GM23338 (cell line): ENCODE data around the gene ANKRD27.

Experiments
- CREB1 ChIP-seq: fragments of 250-450 bp; sonication (Bioruptor Pico); IDR thresholded peaks from 2 replicates; pipeline ENCODE4 v1.5.0; 2020; ENCODE audit warnings: low read depth, mild to moderate bottlenecking, moderate library complexity
- EZH2 ChIP-seq: fragments of 200-600 bp; sonication (generic); IDR thresholded peaks from one replicate; pipeline ENCODE4 v1.8.0; 2017; ENCODE audit warnings: antibody characterized with exemption, mild to moderate bottlenecking, low read depth; ENCODE audit not compliant: unreplicated experiment
- EZH2phosphoT487 ChIP-seq: fragments of 200-600 bp; sonication (generic); IDR thresholded peaks from one replicate; pipeline ENCODE4 v1.8.1; 2018; ENCODE audit warnings: antibody characterized with exemption; ENCODE audit not compliant: unreplicated experiment
- JUNB ChIP-seq: IDR thresholded peaks from one replicate; pipeline ENCODE4 v1.6.1; 2016; ENCODE audit warnings: antibody characterized with exemption; ENCODE audit not compliant: unreplicated experiment
- POLR2AphosphoS5 ChIP-seq: IDR thresholded peaks from 2 replicates; pipeline ENCODE4 v1.6.1; 2016; ENCODE audit warnings: antibody characterized with exemption, low read depth
- ZNF114 ChIP-seq: fragments of 250-450 bp; sonication (Bioruptor Pico); IDR thresholded peaks from 2 replicates; pipeline ENCODE4 v1.5.0; 2020; ENCODE audit warnings: mild to moderate bottlenecking, moderate library complexity
- TF ChIP-seq, protein P1 (sequence below), 2 experiments: fragments of 200-600 bp in 1 of 2; sonication (generic) in 1 of 2; conservative IDR thresholded peaks; 2 replicates each; pipeline versions ENCODE4 v1.5.1 to v1.6.1; 2016 to 2017; ENCODE audit warnings: antibody characterized with exemption in 2 of 2, low read depth in 2 of 2, mild to moderate bottlenecking in 2 of 2, moderate library complexity in 1 of 2
- TF ChIP-seq, protein P2 (sequence below): IDR thresholded peaks from one replicate; pipeline ENCODE4 v1.6.1; 2018; ENCODE audit warnings: antibody characterized with exemption; ENCODE audit not compliant: unreplicated experiment

DNA sequence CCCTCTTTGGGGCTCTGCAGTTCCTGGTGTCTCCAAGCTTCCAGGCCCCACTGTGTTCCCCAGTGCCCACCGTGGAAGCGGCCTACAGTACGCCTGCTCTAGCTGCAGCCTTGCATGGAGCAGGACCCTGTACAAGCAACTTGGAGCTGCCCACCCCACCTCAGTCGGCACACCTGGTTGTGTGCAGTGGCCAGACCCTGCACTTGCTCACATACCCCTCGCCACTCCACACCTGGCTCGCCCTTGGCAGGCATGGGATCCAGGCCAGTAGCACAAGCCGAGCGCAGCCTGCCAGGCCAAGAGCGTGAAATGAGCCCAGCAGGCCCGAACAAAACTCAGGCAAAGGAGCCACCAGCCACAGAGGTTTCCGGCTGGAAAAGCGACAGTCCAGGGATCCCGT, 36.4 kb downstream of the ANKRD27 start:
- no peak for TF ChIP-seq EZH2
- TF ChIP-seq, protein P1, sequence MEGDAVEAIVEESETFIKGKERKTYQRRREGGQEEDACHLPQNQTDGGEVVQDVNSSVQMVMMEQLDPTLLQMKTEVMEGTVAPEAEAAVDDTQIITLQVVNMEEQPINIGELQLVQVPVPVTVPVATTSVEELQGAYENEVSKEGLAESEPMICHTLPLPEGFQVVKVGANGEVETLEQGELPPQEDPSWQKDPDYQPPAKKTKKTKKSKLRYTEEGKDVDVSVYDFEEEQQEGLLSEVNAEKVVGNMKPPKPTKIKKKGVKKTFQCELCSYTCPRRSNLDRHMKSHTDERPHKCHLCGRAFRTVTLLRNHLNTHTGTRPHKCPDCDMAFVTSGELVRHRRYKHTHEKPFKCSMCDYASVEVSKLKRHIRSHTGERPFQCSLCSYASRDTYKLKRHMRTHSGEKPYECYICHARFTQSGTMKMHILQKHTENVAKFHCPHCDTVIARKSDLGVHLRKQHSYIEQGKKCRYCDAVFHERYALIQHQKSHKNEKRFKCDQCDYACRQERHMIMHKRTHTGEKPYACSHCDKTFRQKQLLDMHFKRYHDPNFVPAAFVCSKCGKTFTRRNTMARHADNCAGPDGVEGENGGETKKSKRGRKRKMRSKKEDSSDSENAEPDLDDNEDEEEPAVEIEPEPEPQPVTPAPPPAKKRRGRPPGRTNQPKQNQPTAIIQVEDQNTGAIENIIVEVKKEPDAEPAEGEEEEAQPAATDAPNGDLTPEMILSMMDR (conservative IDR thresholded peaks at IDR 0.05; ENCODE audit: low read depth in 2 of 2) = no peak
- TF ChIP-seq ZNF114 (CRISPR knock-in tag) = no peak
- TF ChIP-seq, protein P2, sequence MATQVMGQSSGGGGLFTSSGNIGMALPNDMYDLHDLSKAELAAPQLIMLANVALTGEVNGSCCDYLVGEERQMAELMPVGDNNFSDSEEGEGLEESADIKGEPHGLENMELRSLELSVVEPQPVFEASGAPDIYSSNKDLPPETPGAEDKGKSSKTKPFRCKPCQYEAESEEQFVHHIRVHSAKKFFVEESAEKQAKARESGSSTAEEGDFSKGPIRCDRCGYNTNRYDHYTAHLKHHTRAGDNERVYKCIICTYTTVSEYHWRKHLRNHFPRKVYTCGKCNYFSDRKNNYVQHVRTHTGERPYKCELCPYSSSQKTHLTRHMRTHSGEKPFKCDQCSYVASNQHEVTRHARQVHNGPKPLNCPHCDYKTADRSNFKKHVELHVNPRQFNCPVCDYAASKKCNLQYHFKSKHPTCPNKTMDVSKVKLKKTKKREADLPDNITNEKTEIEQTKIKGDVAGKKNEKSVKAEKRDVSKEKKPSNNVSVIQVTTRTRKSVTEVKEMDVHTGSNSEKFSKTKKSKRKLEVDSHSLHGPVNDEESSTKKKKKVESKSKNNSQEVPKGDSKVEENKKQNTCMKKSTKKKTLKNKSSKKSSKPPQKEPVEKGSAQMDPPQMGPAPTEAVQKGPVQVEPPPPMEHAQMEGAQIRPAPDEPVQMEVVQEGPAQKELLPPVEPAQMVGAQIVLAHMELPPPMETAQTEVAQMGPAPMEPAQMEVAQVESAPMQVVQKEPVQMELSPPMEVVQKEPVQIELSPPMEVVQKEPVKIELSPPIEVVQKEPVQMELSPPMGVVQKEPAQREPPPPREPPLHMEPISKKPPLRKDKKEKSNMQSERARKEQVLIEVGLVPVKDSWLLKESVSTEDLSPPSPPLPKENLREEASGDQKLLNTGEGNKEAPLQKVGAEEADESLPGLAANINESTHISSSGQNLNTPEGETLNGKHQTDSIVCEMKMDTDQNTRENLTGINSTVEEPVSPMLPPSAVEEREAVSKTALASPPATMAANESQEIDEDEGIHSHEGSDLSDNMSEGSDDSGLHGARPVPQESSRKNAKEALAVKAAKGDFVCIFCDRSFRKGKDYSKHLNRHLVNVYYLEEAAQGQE = no peak
- no peak for TF ChIP-seq CREB1
- TF ChIP-seq POLR2AphosphoS5 = no peak
- no peak for TF ChIP-seq EZH2phosphoT487
- no peak for TF ChIP-seq JUNB
